ENCODE measurements around the gene FOXP1. TPM values are rescaled to one million over a fixed set of nuclear protein-coding genes. Genes with fewer than 3 reads are reported as not detected.
A peak's percentile ranks its signal among the peaks of the same experiment; 100 is the strongest.

Gene FOXP1
- total and polyA plus RNA-seq, 12 donors, result 4.8 to 56.0 (median 43.8) TPM

GRCh38 chr3:71206305-71207165 is 377.0 kb downstream of the FOXP1 start:
- Histone ChIP-seq H3K27me3 (no peaks in the 10 kb centered on the region), H3K36me3 (no peaks in the 10 kb centered on the region), H3K4me1 (peaks cover 0 to 71% (median 49%) of the 10 kb centered on the region in 9 donors), H3K4me3 (no peak overlapping the region), H3K9me3 (no peaks in the 10 kb centered on the region), H3K27ac (no peak overlapping the region)
- DNase-seq (no peak), ATAC-seq (no peak)
- no peak for TF ChIP-seq CTCF (IDR thresholded peaks at IDR 0.05)
- intact Hi-C loops (cut with DNase I), result loop anchor here in 1 of 10 donors (5.0 kb wide), 1 partner anchor 41 kb away; no protein-coding TSS in a partner anchor
- WGBS, 2 donors, result 82 to 87% methylated on average over 10 of the region's 10 CpGs

GRCh38 chr3:71203727-71204488 is 379.6 kb downstream of the FOXP1 start:
- no peaks in the 10 kb centered on the region for H3K9me3 ChIP-seq
- no peak overlapping the region for H3K27ac ChIP-seq
- H3K4me1 ChIP-seq, result peaks cover 0 to 57% (median 27%) of the 10 kb centered on the region in 9 donors
- TF ChIP-seq CTCF (IDR thresholded peaks at IDR 0.05), result no peak
- DNase-seq (no peak), ATAC-seq (no peak)
- H3K36me3 ChIP-seq, result no peaks in the 10 kb centered on the region
- intact Hi-C loops (cut with DNase I), result no loop called here
- no peak overlapping the region for H3K4me3 ChIP-seq
- 86 to 91% methylated on average over 4 of the region's 4 CpGs for WGBS, 2 donors
- no peaks in the 10 kb centered on the region for H3K27me3 ChIP-seq

- peaks cover 0 to 50% (median 25%) of the 10 kb centered on the region in 9 donors for H3K4me1 ChIP-seq
- ATAC-seq (peak in 1 of 8 donors; percentile 15), DNase-seq (no peak)
- no peaks in the 10 kb centered on the region for H3K36me3 ChIP-seq
- H3K27ac ChIP-seq, result peak overlapping the region in 2 of 10 donors; percentile 13
- intact Hi-C loops (cut with DNase I), result no loop called here
- no peak overlapping the region for H3K4me3 ChIP-seq
- no peak for TF ChIP-seq CTCF (IDR thresholded peaks at IDR 0.05)
- 61 to 64% methylated on average over 5 of the region's 5 CpGs for WGBS, 2 donors
- H3K9me3 ChIP-seq, result no peaks in the 10 kb centered on the region
- H3K27me3 ChIP-seq, result no peaks in the 10 kb centered on the region
Measured at GRCh38 chr3:71202848-71203533, 380.5 kb downstream of the FOXP1 start.

GRCh38 chr3:71201939-71202338 is 381.6 kb downstream of the FOXP1 start:
- Histone ChIP-seq H3K36me3 (peaks cover 0 to under 1% (median 0%) of the 10 kb centered on the region in 9 donors), H3K27me3 (no peaks in the 10 kb centered on the region), H3K9me3 (no peaks in the 10 kb centered on the region), H3K27ac (peak overlapping the region in 3 of 10 donors; percentile 4 to 36 (median 13)), H3K4me1 (peaks cover 0 to 39% (median 19%) of the 10 kb centered on the region in 9 donors), H3K4me3 (no peak overlapping the region)
- DNase-seq, result peak; percentile 46 to 77
- no peak for TF ChIP-seq CTCF (IDR thresholded peaks at IDR 0.05)
- ATAC-seq, result peak; percentile 65 to 84 (median 76)
- intact Hi-C loops (cut with DNase I), result no loop called here
- WGBS, 2 donors, result 23 to 42% methylated on average over 1 of the region's 1 CpG

Data from heart right ventricle (tissue), 16 donors.